ENCODE results near the gene NYAP2.

The NYAP2 gene

GRCh38 chr2:225598426-225598825, 198.9 kb downstream of the NYAP2 start:
- H3K9me3 ChIP-seq (ENCODE audit: severe bottlenecking) = no peaks in the 10 kb centered on the region
- no peak for TF ChIP-seq CTCF (IDR thresholded peaks at IDR 0.05; ENCODE audit: low read depth, low read length)
- no peaks in the 10 kb centered on the region for H3K27me3 ChIP-seq (ENCODE audit: insufficient read depth, low read depth, severe bottlenecking)
- DNase-seq = no peak
- no peak overlapping the region for H3K4me3 ChIP-seq (ENCODE audit: low read depth, low read length)
- H3K27ac ChIP-seq = no peak overlapping the region
- no peaks in the 10 kb centered on the region for H3K36me3 ChIP-seq

GRCh38 chr2:225598897-225599296, 199.4 kb downstream of the NYAP2 start:
- no peak for DNase-seq
- H3K27ac ChIP-seq = no peak overlapping the region
- no peaks in the 10 kb centered on the region for H3K9me3 ChIP-seq (ENCODE audit: severe bottlenecking)
- no peaks in the 10 kb centered on the region for H3K36me3 ChIP-seq
- no peak overlapping the region for H3K4me3 ChIP-seq (ENCODE audit: low read depth, low read length)
- no peak for TF ChIP-seq CTCF (IDR thresholded peaks at IDR 0.05; ENCODE audit: low read depth, low read length)
- H3K27me3 ChIP-seq (ENCODE audit: insufficient read depth, low read depth, severe bottlenecking) = no peaks in the 10 kb centered on the region

- no peaks in the 10 kb centered on the region for H3K27me3 ChIP-seq (ENCODE audit: insufficient read depth, low read depth, severe bottlenecking)
- no peaks in the 10 kb centered on the region for H3K36me3 ChIP-seq
- H3K27ac ChIP-seq = no peak overlapping the region
- no peak overlapping the region for H3K4me3 ChIP-seq (ENCODE audit: low read depth, low read length)
- TF ChIP-seq CTCF (IDR thresholded peaks at IDR 0.05; ENCODE audit: low read depth, low read length) = no peak
- H3K9me3 ChIP-seq (ENCODE audit: severe bottlenecking) = no peaks in the 10 kb centered on the region
- no peak for DNase-seq
Observed at GRCh38 chr2:225599856-225600255, 200.3 kb downstream of the NYAP2 start.

GRCh38 chr2:225600444-225600843, 200.9 kb downstream of the NYAP2 start:
- no peaks in the 10 kb centered on the region for H3K27me3 ChIP-seq (ENCODE audit: insufficient read depth, low read depth, severe bottlenecking)
- H3K27ac ChIP-seq = no peak overlapping the region
- no peak overlapping the region for H3K4me3 ChIP-seq (ENCODE audit: low read depth, low read length)
- no peak for TF ChIP-seq CTCF (IDR thresholded peaks at IDR 0.05; ENCODE audit: low read depth, low read length)
- H3K9me3 ChIP-seq (ENCODE audit: severe bottlenecking) = no peaks in the 10 kb centered on the region
- H3K36me3 ChIP-seq = no peaks in the 10 kb centered on the region
- no peak for DNase-seq

- Histone ChIP-seq H3K27ac (no peak overlapping the region), H3K27me3 (ENCODE audit: insufficient read depth, low read depth, severe bottlenecking) (no peaks in the 10 kb centered on the region), H3K9me3 (ENCODE audit: severe bottlenecking) (no peaks in the 10 kb centered on the region), H3K4me3 (ENCODE audit: low read depth, low read length) (no peak overlapping the region), H3K36me3 (no peaks in the 10 kb centered on the region)
- no peak for TF ChIP-seq CTCF (IDR thresholded peaks at IDR 0.05; ENCODE audit: low read depth, low read length)
- DNase-seq = no peak
Observed at GRCh38 chr2:225600865-225601264, 201.4 kb downstream of the NYAP2 start.

- DNase-seq = no peak
- TF ChIP-seq CTCF (IDR thresholded peaks at IDR 0.05; ENCODE audit: low read depth, low read length) = no peak
- Histone ChIP-seq H3K27ac (no peak overlapping the region), H3K9me3 (ENCODE audit: severe bottlenecking) (no peaks in the 10 kb centered on the region), H3K36me3 (no peaks in the 10 kb centered on the region), H3K4me3 (ENCODE audit: low read depth, low read length) (no peak overlapping the region), H3K27me3 (ENCODE audit: insufficient read depth, low read depth, severe bottlenecking) (no peaks in the 10 kb centered on the region)
Observed at GRCh38 chr2:225602205-225602604, 202.7 kb downstream of the NYAP2 start.
